T-helper 2 cell treated with Interferon-gamma antibody and Interleukin-4, amounts not matched to agents 5 μg/mL and 100 μg/mL, for 36 hours (primary cell): ENCODE measurements around the gene NDRG4.
"Not testable (repeated sequence)": the region's sequence is repeated elsewhere in the genome, so short reads cannot be mapped to it uniquely, and the experiment has no call there.

Experiments used
- DNase-seq: peaks from one replicate; pipeline ENCODE4 v3.0.0; 2021; ENCODE audit warnings: low spot score
- H3K27ac Mint-ChIP-seq: one replicate; pipeline ENCODE4 v1.8.0; 2021; ENCODE audit warnings: mild to moderate bottlenecking, mixed read lengths
- H3K27me3 Mint-ChIP-seq: one replicate; pipeline ENCODE4 v1.8.0; 2021; ENCODE audit warnings: low read depth, mixed read lengths
- H3K36me3 Mint-ChIP-seq: one replicate; pipeline ENCODE4 v1.8.0; 2021; ENCODE audit warnings: low read depth, mixed read lengths
- H3K4me1 Mint-ChIP-seq: one replicate; pipeline ENCODE4 v1.8.0; 2021; ENCODE audit warnings: low read depth, mixed read lengths
- H3K4me3 Mint-ChIP-seq: one replicate; pipeline ENCODE4 v1.8.0; 2022; ENCODE audit warnings: mild to moderate bottlenecking, moderate library complexity, mixed read lengths
- H3K9me3 Mint-ChIP-seq: one replicate; pipeline ENCODE4 v1.8.0; 2021; ENCODE audit warnings: mixed read lengths

NDRG4 gene

GRCh38 chr16:58475091-58475619 lies 24.8 kb upstream of the NDRG4 start:
- Mint-ChIP-seq H3K27me3 (peaks cover 5% of the 10 kb centered on the region), H3K36me3 (no peaks in the 10 kb centered on the region), H3K9me3 (no peaks in the 10 kb centered on the region), H3K4me3 (no peak overlapping the region), H3K4me1 (no peaks in the 10 kb centered on the region), H3K27ac (no peak overlapping the region)
- DNase-seq: no peak

GRCh38 chr16:58476791-58477190 lies 23.2 kb upstream of the NDRG4 start:
- Mint-ChIP-seq H3K27ac (no peak overlapping the region), H3K9me3 (no peaks in the 10 kb centered on the region), H3K27me3 (peaks cover 5% of the 10 kb centered on the region), H3K36me3 (no peaks in the 10 kb centered on the region), H3K4me3 (no peak overlapping the region), H3K4me1 (no peaks in the 10 kb centered on the region)
- DNase-seq: no peak

- no peak for DNase-seq
- H3K4me3 Mint-ChIP-seq: no peak overlapping the region
- H3K36me3 Mint-ChIP-seq: no peaks in the 10 kb centered on the region
- H3K27ac Mint-ChIP-seq: no peak overlapping the region
- peaks cover 5% of the 10 kb centered on the region for H3K27me3 Mint-ChIP-seq
- no peaks in the 10 kb centered on the region for H3K9me3 Mint-ChIP-seq
- no peaks in the 10 kb centered on the region for H3K4me1 Mint-ChIP-seq
Measured at GRCh38 chr16:58478427-58478826, 21.5 kb upstream of the NDRG4 start.

- no peak overlapping the region for H3K4me3 Mint-ChIP-seq
- no peaks in the 10 kb centered on the region for H3K27me3 Mint-ChIP-seq
- H3K4me1 Mint-ChIP-seq: no peaks in the 10 kb centered on the region
- H3K27ac Mint-ChIP-seq: no peak overlapping the region
- no peaks in the 10 kb centered on the region for H3K36me3 Mint-ChIP-seq
- no peak for DNase-seq
- H3K9me3 Mint-ChIP-seq: no peaks in the 10 kb centered on the region
Measured at GRCh38 chr16:58481226-58481869, 18.6 kb upstream of the NDRG4 start.

GRCh38 chr16:58481931-58482330 lies 18.0 kb upstream of the NDRG4 start:
- Mint-ChIP-seq H3K27me3 (no peaks in the 10 kb centered on the region), H3K36me3 (no peaks in the 10 kb centered on the region), H3K4me3 (no peak overlapping the region), H3K4me1 (no peaks in the 10 kb centered on the region), H3K27ac (no peak overlapping the region), H3K9me3 (no peaks in the 10 kb centered on the region)
- no peak for DNase-seq

GRCh38 chr16:58485184-58485887 lies 14.6 kb upstream of the NDRG4 start:
- Mint-ChIP-seq H3K27me3 (no peaks in the 10 kb centered on the region), H3K4me1 (no peaks in the 10 kb centered on the region), H3K9me3 (no peaks in the 10 kb centered on the region), H3K36me3 (no peaks in the 10 kb centered on the region), H3K27ac (no peak overlapping the region), H3K4me3 (no peak overlapping the region)
- no peak for DNase-seq

- Mint-ChIP-seq H3K27me3 (no peaks in the 10 kb centered on the region), H3K4me1 (no peaks in the 10 kb centered on the region), H3K36me3 (no peaks in the 10 kb centered on the region), H3K9me3 (no peaks in the 10 kb centered on the region), H3K27ac (no peak overlapping the region), H3K4me3 (no peak overlapping the region)
- peak; percentile 48 for DNase-seq
Measured at GRCh38 chr16:58487566-58488351, 12.2 kb upstream of the NDRG4 start.

- Mint-ChIP-seq H3K27me3 (no peaks in the 10 kb centered on the region), H3K9me3 (no peaks in the 10 kb centered on the region), H3K27ac (no peak overlapping the region)
Measured at GRCh38 chr16:58488531-58488930, 11.4 kb upstream of the NDRG4 start.

GRCh38 chr16:58490065-58490464 lies 9.9 kb upstream of the NDRG4 start:
- DNase-seq: no peak
- Mint-ChIP-seq H3K27me3 (no peaks in the 10 kb centered on the region), H3K4me3 (no peak overlapping the region), H3K27ac (no peak overlapping the region), H3K4me1 (no peaks in the 10 kb centered on the region), H3K9me3 (no peaks in the 10 kb centered on the region), H3K36me3 (no peaks in the 10 kb centered on the region)

More at GRCh38 chr16:58488531-58488930, 11.4 kb upstream of the NDRG4 start:
- no peaks in the 10 kb centered on the region for H3K36me3 Mint-ChIP-seq
- DNase-seq: no peak
- no peaks in the 10 kb centered on the region for H3K4me1 Mint-ChIP-seq
- no peak overlapping the region for H3K4me3 Mint-ChIP-seq

GRCh38 chr16:58490539-58490938 lies 9.4 kb upstream of the NDRG4 start:
- DNase-seq, H3K4me1 Mint-ChIP-seq, H3K27me3 Mint-ChIP-seq, H3K36me3 Mint-ChIP-seq, H3K4me3 Mint-ChIP-seq, H3K27ac Mint-ChIP-seq, H3K9me3 Mint-ChIP-seq: not testable (repeated sequence)

- no peak overlapping the region for H3K27ac Mint-ChIP-seq
- H3K4me3 Mint-ChIP-seq: no peak overlapping the region
- DNase-seq: no peak
- no peaks in the 10 kb centered on the region for H3K36me3 Mint-ChIP-seq
- H3K4me1 Mint-ChIP-seq: peaks cover 5% of the 10 kb centered on the region
- no peaks in the 10 kb centered on the region for H3K9me3 Mint-ChIP-seq
- no peaks in the 10 kb centered on the region for H3K27me3 Mint-ChIP-seq
Measured at GRCh38 chr16:58492066-58492465, 7.9 kb upstream of the NDRG4 start.

- no peak for DNase-seq
- peaks cover 5% of the 10 kb centered on the region for H3K4me1 Mint-ChIP-seq
- no peaks in the 10 kb centered on the region for H3K36me3 Mint-ChIP-seq
- no peak overlapping the region for H3K4me3 Mint-ChIP-seq
- no peaks in the 10 kb centered on the region for H3K9me3 Mint-ChIP-seq
- H3K27me3 Mint-ChIP-seq: no peaks in the 10 kb centered on the region
- H3K27ac Mint-ChIP-seq: peak overlapping the region; percentile 29
Measured at GRCh38 chr16:58492735-58493134, 7.2 kb upstream of the NDRG4 start.

- Mint-ChIP-seq H3K4me3 (no peak overlapping the region), H3K27ac (no peak overlapping the region), H3K9me3 (no peaks in the 10 kb centered on the region), H3K27me3 (no peaks in the 10 kb centered on the region), H3K36me3 (no peaks in the 10 kb centered on the region), H3K4me1 (peaks cover 5% of the 10 kb centered on the region)
- no peak for DNase-seq
Measured at GRCh38 chr16:58493756-58494431, 6.0 kb upstream of the NDRG4 start.
